ENCODE results near the gene SLF2. TPM values are rescaled to one million over a fixed set of nuclear protein-coding genes. Genes with fewer than 3 reads are reported as not detected.
A peak's percentile ranks its signal among the peaks of the same experiment; 100 is the strongest.

The SLF2 gene
- total and polyA plus RNA-seq, 9 of the 15 experiments (the other 6 are each of a cell fraction or from before 2014, with no cell fraction given): 1.7 to 18.4 (median 7.8) TPM

DNA sequence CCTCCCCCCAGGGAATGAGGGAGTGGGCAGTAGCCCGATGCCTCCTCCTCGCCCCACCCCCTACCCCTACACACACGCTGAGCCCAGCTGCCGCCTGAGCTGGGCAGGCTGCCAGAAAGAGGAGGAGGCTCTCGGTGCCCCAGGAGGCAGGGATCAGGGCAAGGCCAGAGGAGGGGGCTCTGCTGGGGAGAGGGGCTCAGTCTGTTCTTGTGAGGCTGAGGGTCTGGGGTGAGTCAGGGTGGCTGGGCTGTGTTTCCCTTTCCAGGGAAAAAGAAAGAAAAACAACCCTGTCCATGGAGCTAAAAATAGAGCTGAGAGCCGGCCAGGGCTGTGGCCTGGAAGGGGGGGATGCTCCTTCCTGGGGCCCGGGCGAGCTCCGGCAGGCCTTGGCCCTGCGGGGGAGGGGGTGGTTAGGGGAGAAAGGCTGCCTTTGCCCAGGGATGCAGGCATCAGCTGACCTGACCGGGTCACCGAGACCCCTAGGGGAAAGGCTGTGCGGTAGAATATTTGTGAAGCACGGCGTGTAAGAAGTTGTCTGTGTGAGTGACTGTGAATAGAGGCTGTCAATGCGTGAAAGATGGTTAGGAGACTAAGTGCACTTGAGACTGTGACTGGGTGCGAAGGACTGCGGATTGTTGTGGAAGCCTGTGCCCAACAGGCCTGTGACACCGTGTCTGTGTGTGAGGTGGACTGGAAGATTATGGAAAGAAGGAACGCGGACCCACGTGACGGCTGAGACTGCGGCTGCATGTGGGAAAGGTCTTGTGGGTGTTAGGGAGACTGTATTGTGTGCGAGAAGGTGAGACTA lies 85.6 kb downstream of the SLF2 start:
- Histone ChIP-seq H3K9me1 (ENCODE audit: control insufficient read depth, insufficient read depth, low read length) (no peaks in the 10 kb centered on the region), H3K4me2 (ENCODE audit: insufficient read depth, low read length) (peak overlapping the region; percentile 100), H3K9me3 (replicated peaks; ENCODE audit: control insufficient read depth, insufficient read depth, low read depth, low read length) (no peaks in the 10 kb centered on the region), H3K27ac (ENCODE audit: extremely low read depth, low read depth, low read length) (peak overlapping the region; percentile 93), H3K36me3 (ENCODE audit: control insufficient read depth, insufficient read depth, low read length) (peaks cover 36% of the 10 kb centered on the region; the same call in 2 of the 3 replicates), H3K4me1 (replicated peaks in 1 of 2; ENCODE audit: control insufficient read depth in 2 of 2, insufficient read depth in 2 of 2, low read length in 2 of 2) (peaks cover 26 to 75% of the 10 kb centered on the region in 2 experiments; a peak in 4 of 5 replicates), H3K27me3 (ENCODE audit: control insufficient read depth in 2 of 2, insufficient read depth in 2 of 2, low read length in 2 of 2) (no peaks in the 10 kb centered on the region), H3K4me3 (peak overlapping the region; percentile 76), H3K79me2 (ENCODE audit: control insufficient read depth, insufficient read depth, low read length) (peaks cover 64% of the 10 kb centered on the region), H2AFZ (ENCODE audit: low read depth, low read length) (peak overlapping the region; percentile 86), H4K20me1 (replicated peaks; ENCODE audit: control insufficient read depth, insufficient read depth, low read length) (no peaks in the 10 kb centered on the region), H3K9ac (ENCODE audit: insufficient read depth in 1 of 2, low read depth in 2 of 2, low read length in 2 of 2) (peak overlapping the region; percentile 85 to 90)
- FAIRE-seq: peak; percentile 37
- in situ Hi-C loops (cut with MboI) (loop anchor here (25.0 kb wide), 1 partner anchor 1039 kb away; no protein-coding TSS in a partner anchor), intact Hi-C loops (cut with micrococcal nuclease) (loop anchor here (1.0 kb wide), 1 partner anchor 13 kb away; no protein-coding TSS in a partner anchor)
- POLR2A ChIA-PET: interaction anchor here (0.5 to 1.0 kb wide), 4 partner anchors 10 to 57 kb away, joined by 3 to 4 read pairs (median 3); no protein-coding TSS in a partner anchor
- no TSS peak for BruUV-seq (replicated peaks)
- CTCF ChIA-PET (ENCODE audit: low intra/inter-chr PET ratio): interaction anchor here (0.6 to 9.3 kb wide), 3 partner anchors 14 to 315 kb away, joined by 3 to 150 read pairs (median 3); no protein-coding TSS in a partner anchor
- WGBS (ENCODE audit: insufficient coverage, low coverage, missing lambda C conversion rate): under 1% methylated on average over 16 of the region's 25 CpGs
- peak; percentile 43 for ATAC-seq
- peak; percentile 65 to 86 (median 75) for DNase-seq (ENCODE audit: extremely low read depth in 1 of 4, low spot score in 3 of 4)
- TF ChIP-seq ZNF507 (tag; conservative IDR thresholded peaks at IDR 0.05) (no peak), ZNF830 (CRISPR knock-in tag; IDR thresholded peaks at IDR 0.05) (no peak), MEF2A (IDR thresholded peaks at IDR 0.05; ENCODE audit: control insufficient read depth, low read depth, low read length) (peak; percentile 67), NCOA4 (IDR thresholded peaks at IDR 0.05; ENCODE audit: partially characterized antibody) (no peak), ZNF444 (CRISPR knock-in tag; IDR thresholded peaks at IDR 0.05) (no peak), CSDE1 (IDR thresholded peaks at IDR 0.05) (no peak), USF2 (CRISPR knock-in tag; IDR thresholded peaks at IDR 0.05) (peak; percentile 52), KLF1 (tag; IDR thresholded peaks at IDR 0.05) (no peak), HNRNPH1 (optimal IDR thresholded peaks at IDR 0.05; ENCODE audit: low read depth, low read length) (no peak), RNF2 (IDR thresholded peaks at IDR 0.05) (no peak), ZNF175 (CRISPR knock-in tag; IDR thresholded peaks at IDR 0.05; ENCODE audit: low read depth) (no peak), POLR3G (IDR thresholded peaks at IDR 0.05; ENCODE audit: extremely low read depth, insufficient read length, insufficient replicate concordance) (no peak), SOX6 (IDR thresholded peaks at IDR 0.05) (no peak), ELF2 (CRISPR knock-in tag; IDR thresholded peaks at IDR 0.05) (no peak), TRIM28 (IDR thresholded peaks at IDR 0.05) (no peak), ZNF583 (CRISPR knock-in tag; IDR thresholded peaks at IDR 0.05) (no peak)
- TF ChIP-seq, protein P1, sequence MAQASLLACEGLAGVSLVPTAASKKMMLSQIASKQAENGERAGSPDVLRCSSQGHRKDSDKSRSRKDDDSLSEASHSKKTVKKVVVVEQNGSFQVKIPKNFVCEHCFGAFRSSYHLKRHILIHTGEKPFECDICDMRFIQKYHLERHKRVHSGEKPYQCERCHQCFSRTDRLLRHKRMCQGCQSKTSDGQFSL (CRISPR knock-in tag; IDR thresholded peaks at IDR 0.05): no peak
- TF ChIP-seq, protein P1 (tag; IDR thresholded peaks at IDR 0.05): no peak
